Mucosa of rectum (tissue), 2 donors: ENCODE results near the gene D2HGDH.

Experiments
- H3K27ac ChIP-seq, 2 donors: one replicate each; pipeline ENCODE4 v1.7.0; 2013; ENCODE audit warnings: inconsistent platforms in 2 of 2, low read depth in 2 of 2, low read length in 2 of 2
- H3K27me3 ChIP-seq, 2 donors: one replicate each; pipeline ENCODE4 v1.7.0; 2013; ENCODE audit warnings: low read length in 2 of 2; ENCODE audit not compliant: control insufficient read depth in 2 of 2, insufficient read depth in 2 of 2
- H3K36me3 ChIP-seq, 2 donors: one replicate each; pipeline ENCODE4 v1.7.0; 2013; ENCODE audit warnings: low read length in 2 of 2; ENCODE audit not compliant: control insufficient read depth in 2 of 2, insufficient read depth in 2 of 2
- H3K4me1 ChIP-seq, 2 donors: one replicate each; pipeline ENCODE4 v1.7.0; 2013; ENCODE audit warnings: low read length in 2 of 2, mild to moderate bottlenecking in 1 of 2; ENCODE audit not compliant: control insufficient read depth in 2 of 2, insufficient read depth in 2 of 2
- H3K4me3 ChIP-seq, 2 donors: one replicate each; pipeline ENCODE4 v1.7.0; 2013; ENCODE audit warnings: low read length in 2 of 2
- H3K9ac ChIP-seq, 2 donors: one replicate each; pipeline ENCODE4 v1.7.0; 2013; ENCODE audit warnings: low read length in 2 of 2, low read depth in 1 of 2, mild to moderate bottlenecking in 1 of 2
- H3K9me3 ChIP-seq, 2 donors: one replicate each; pipeline ENCODE4 v1.7.0; 2013; ENCODE audit warnings: low read length in 2 of 2; ENCODE audit not compliant: control insufficient read depth in 2 of 2
- donor health status: healthy.
- donor health status: Normal muscosa, but diverticular disease.

D2HGDH gene

DNA sequence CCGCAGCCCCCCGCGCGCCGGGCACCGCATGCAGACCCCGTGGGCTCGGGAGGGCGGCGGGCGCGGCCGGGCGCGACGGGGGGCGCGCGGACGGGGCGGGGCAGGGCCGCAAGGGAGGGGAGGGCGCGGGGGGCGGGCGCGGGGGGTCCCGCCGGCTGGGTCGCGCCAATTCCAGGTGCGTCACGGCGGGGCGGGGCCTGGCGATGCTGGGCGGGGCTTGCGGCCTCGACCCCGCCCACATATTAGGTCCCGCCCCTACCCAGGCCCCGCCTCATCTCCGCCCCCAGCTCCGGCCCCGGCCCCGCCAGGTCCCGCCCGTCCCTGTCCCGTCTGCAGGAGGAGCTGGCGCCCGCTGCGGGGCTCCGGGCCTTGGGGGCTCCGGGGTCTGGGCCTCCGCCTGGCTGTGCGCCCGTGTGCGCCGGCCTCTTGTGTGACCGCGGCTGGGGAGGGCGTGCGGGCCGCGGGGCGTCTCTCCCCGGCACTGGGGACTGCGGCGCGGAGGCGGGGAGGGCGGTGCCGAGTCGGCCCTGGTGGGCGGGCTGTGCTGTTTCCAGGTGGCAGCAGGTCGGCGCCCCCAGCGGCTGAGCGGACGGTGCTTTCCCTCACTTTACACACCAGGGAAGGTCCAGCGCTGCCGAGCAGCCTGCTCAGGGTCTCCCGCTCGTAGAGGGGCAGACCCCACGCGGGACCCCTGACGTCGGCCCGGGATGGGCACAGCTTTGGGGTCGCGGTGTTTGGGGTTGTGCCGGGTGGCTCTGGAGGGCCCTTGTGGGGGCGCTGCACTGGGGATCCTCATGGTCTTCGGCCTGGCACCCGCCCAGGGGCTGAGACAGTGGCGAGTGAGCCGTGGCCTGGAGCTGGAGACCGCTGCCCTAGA, 32.0 kb upstream of the D2HGDH start:
- peak overlapping the region; percentile 47 to 84 for H3K9ac ChIP-seq
- no peaks in the 10 kb centered on the region for H3K27me3 ChIP-seq

DNA sequence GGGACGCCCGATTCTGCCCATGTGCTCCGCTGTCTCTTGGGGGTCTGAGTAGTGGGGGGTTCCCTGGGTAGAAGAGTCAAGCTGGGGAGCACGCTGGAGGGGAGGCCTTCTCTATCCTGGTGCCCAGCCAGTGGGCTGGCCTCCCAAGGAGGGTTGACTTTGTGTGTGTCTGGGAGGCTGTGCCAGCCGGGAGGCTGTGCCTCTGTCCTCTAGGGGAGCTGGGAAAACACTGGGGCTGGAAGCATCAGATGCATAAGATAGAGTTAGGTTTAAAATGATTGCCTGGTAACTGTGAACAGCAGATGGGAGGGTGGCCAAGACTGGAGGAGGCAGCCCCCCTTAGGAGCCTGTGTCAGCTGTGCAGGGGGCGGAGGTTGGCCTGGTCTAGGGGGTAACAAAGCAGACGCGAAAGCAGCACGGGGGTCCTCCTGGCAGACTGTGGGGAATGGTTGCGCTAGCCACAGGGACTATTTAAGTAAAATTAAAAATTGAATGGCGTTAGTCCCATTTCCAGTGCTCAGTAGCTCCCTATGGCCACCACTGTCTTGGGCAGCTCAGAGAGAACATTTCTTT, 31.3 kb upstream of the D2HGDH start:
- no peaks in the 10 kb centered on the region for H3K9me3 ChIP-seq
- no peaks in the 10 kb centered on the region for H3K27me3 ChIP-seq
- peaks cover 11 to 19% of the 10 kb centered on the region in 2 donors for H3K36me3 ChIP-seq
- no peak overlapping the region for H3K27ac ChIP-seq
- H3K9ac ChIP-seq: peak overlapping the region; percentile 47 to 69
- peaks cover 7 to 8% of the 10 kb centered on the region in 2 donors for H3K4me1 ChIP-seq
- H3K4me3 ChIP-seq: peak overlapping the region; percentile 75 to 80

More for the DNA sequence above, 32.0 kb upstream of the D2HGDH start:
- Histone ChIP-seq H3K27ac (peak overlapping the region; percentile 93 to 94), H3K4me1 (peaks cover 7 to 8% of the 10 kb centered on the region in 2 donors), H3K9me3 (no peaks in the 10 kb centered on the region), H3K4me3 (peak overlapping the region; percentile 75 to 90), H3K36me3 (peaks cover 11 to 19% of the 10 kb centered on the region in 2 donors)

DNA sequence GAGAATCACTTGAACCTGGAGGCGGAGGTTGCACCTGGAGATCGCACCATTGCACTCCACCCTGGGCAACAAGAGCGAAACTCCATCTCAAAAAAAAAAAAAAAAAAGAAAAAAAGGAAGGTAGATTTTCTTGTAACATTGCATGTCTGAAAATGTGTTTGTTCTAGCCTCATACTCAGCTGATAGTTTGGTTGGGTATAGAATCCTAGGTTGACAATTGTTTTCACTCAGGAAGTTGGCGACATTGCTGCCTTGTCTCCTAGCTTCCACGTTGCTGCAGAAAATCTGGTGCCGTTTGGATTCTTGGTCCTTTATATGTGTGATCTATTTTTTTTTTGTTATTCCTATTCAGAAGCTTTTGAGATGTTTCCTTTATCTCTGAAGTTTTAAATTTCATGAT, 27.9 kb upstream of the D2HGDH start:
- Histone ChIP-seq H3K9me3 (no peaks in the 10 kb centered on the region), H3K27ac (no peak overlapping the region), H3K4me1 (peaks cover 7 to 8% of the 10 kb centered on the region in 2 donors), H3K36me3 (peaks cover 33 to 39% of the 10 kb centered on the region in 2 donors), H3K27me3 (no peaks in the 10 kb centered on the region), H3K4me3 (no peak overlapping the region), H3K9ac (no peak overlapping the region)

DNA sequence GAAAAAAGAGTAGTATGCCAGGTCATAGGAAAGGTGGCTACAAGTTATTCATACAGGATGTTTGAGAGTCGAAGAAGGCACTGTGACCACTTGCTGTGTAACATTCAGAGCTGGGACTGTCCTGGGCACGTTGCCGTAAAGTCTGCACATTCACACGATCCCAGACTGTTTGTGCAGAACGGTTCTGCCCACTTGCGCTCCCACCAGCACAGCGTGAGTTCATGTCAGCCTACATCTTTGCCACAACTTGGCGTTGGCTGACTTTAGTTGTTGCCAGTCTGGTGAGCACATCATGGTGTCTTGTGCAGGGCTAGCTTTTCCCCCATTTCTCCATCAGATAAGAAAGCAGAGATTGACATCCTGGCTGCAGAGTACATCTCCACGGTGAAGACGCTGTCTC, 25.6 kb upstream of the D2HGDH start:
- Histone ChIP-seq H3K9me3 (no peaks in the 10 kb centered on the region), H3K27me3 (no peaks in the 10 kb centered on the region), H3K4me3 (no peak overlapping the region), H3K4me1 (no peaks in the 10 kb centered on the region), H3K27ac (no peak overlapping the region), H3K9ac (no peak overlapping the region), H3K36me3 (peaks cover 44 to 55% of the 10 kb centered on the region in 2 donors)

DNA sequence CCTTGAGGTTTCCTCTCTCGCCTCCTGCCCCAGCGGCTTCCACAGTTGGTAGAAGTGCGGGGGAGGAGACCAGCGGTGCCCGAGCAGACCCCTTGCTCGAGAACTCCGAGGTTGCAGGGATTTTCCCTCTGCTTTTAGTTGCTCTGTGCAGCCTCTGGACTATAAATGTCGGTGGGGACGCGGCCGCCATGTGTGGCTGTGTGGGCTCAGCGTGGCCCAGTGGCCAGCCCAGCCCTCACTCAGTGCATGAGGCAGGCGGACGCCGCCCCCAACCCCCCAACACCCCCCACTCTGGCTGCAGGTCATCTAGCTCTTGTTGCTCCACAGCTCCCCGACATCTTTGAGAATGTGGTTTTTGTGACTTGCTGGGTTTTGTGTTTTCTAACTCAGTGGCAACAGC, 15.3 kb upstream of the D2HGDH start:
- no peak overlapping the region for H3K27ac ChIP-seq
- no peak overlapping the region for H3K9ac ChIP-seq
- peaks cover 0 to 7% of the 10 kb centered on the region in 2 donors for H3K9me3 ChIP-seq
- H3K4me3 ChIP-seq: no peak overlapping the region
- peaks cover 37 to 51% of the 10 kb centered on the region in 2 donors for H3K36me3 ChIP-seq
- no peaks in the 10 kb centered on the region for H3K27me3 ChIP-seq
- no peaks in the 10 kb centered on the region for H3K4me1 ChIP-seq

DNA sequence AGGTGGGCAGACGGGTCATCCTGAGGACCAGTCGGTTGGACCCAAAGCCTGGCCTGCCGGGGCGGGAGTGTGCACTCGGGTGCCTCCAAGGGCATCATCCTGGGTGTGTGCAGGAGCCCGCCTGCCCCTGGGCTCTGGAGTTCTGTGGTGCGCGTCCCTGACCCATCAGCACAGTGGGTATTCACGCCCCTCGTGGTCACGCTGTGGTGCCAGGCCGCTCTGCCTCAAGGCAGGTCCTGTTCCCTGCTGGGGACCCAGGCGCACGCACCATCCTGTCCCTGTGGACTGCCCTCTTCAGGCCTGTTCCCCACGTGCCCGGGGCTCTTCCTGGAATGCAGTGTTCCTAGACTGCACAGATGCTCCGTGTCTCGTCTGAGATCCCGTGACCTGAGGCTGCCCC, 14.3 kb upstream of the D2HGDH start:
- H3K9ac ChIP-seq: no peak overlapping the region
- H3K4me3 ChIP-seq: no peak overlapping the region
- peaks cover 0 to 7% of the 10 kb centered on the region in 2 donors for H3K9me3 ChIP-seq
- no peak overlapping the region for H3K27ac ChIP-seq
- no peaks in the 10 kb centered on the region for H3K4me1 ChIP-seq
- no peaks in the 10 kb centered on the region for H3K27me3 ChIP-seq
- H3K36me3 ChIP-seq: peaks cover 39 to 53% of the 10 kb centered on the region in 2 donors

DNA sequence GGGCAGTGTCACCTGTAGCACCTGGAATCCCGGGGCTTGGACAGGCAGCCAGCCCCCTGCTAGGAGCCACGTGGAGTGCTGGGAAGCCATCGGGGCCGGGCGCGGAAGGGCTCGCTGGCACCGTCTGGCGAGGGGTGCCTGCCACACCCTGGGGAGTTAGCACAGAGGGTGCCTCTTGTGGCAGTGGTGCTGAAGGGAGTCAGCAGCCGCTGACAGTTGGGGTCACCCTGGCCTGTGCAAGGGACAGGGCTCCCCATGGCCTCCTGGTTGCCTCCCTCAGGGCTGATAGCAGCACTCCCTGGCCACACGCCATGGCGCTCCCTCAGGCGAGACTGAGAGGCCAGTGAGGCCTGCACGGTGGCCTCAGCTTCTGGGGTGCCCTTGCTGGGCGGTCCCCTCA, 13.9 kb upstream of the D2HGDH start:
- Histone ChIP-seq H3K4me1 (no peaks in the 10 kb centered on the region), H3K27me3 (no peaks in the 10 kb centered on the region), H3K36me3 (peaks cover 39 to 53% of the 10 kb centered on the region in 2 donors), H3K9ac (no peak overlapping the region), H3K4me3 (no peak overlapping the region), H3K9me3 (peaks cover 0 to 7% of the 10 kb centered on the region in 2 donors), H3K27ac (no peak overlapping the region)

DNA sequence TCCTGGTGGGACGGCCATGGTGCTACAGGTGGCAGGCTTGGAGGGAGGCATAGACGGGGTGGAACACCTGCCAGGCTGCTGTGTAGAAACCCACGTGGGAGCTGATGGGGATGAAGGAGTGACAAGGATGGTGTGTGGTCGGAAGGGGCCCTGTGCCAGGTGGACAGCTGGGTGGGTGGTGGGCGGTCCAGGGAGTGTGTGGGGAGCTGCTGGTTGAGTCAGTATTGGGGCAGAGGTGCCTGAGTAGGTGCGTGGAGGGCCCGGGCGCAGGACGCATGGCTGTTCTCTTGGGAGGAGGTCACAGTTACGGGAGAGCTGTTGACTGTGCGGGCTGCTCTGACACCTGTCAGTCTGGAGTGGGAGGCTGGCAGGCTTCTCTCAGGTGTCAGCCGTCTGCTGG, 12.6 kb upstream of the D2HGDH start:
- Histone ChIP-seq H3K9ac (no peak overlapping the region), H3K27me3 (no peaks in the 10 kb centered on the region), H3K36me3 (peaks cover 39 to 53% of the 10 kb centered on the region in 2 donors), H3K27ac (no peak overlapping the region), H3K4me1 (no peaks in the 10 kb centered on the region), H3K9me3 (peaks cover 0 to 7% of the 10 kb centered on the region in 2 donors), H3K4me3 (no peak overlapping the region)

DNA sequence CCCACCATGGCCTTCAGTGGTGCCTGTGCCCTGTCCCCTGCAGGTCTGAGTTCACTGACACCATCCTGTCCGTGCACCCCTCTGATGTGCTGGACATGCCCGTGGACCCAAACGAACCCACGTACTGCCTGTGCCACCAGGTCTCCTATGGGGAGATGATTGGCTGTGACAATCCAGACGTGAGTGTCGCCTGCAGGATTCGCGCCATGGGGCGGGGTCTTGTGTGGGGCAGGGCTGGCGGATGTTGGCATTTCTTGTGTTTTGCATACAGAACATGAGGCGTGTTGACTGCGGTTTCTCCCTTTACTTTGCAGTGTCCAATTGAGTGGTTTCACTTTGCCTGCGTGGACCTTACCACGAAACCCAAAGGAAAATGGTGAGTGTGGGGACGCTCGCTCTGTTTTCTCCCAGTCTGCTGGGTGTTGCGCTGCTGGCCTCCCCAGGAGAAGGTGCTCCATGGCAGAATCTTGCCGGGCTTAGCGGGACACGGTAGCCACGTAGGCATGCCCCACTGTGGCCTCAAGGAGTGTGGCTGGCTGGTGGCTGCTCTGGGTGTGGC, 11.5 kb upstream of the D2HGDH start:
- H3K4me3 ChIP-seq: no peak overlapping the region
- no peaks in the 10 kb centered on the region for H3K27me3 ChIP-seq
- peaks cover 0 to 7% of the 10 kb centered on the region in 2 donors for H3K9me3 ChIP-seq
- no peaks in the 10 kb centered on the region for H3K4me1 ChIP-seq
- no peak overlapping the region for H3K27ac ChIP-seq
- H3K9ac ChIP-seq: no peak overlapping the region
- peaks cover 39 to 53% of the 10 kb centered on the region in 2 donors for H3K36me3 ChIP-seq
